ENCODE measurements around the gene RERE. TPM values are rescaled to one million over a fixed set of nuclear protein-coding genes. Genes with fewer than 3 reads are reported as not detected.

The RERE gene
- total RNA-seq, 1 experiment from 2014 or later: 40.6 TPM

DNA sequence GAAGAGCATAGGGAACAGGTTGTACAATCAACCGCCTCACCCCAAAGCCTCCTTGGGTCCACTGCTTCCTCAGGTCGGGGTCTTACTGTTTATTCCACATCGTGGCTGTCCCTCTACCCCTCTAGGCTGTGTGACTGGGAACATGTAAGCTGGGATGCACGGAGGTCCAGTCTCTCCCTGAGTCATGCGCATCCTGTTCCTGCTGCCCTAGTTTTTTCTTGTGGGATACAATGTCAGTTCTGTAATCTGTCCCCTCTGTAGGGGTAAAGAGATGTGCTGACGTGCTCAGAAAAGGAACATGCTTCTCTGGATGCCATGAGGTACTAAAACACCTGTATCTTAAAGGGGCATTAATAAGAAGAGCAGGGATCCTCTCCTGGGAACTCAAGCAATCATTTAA, 433.4 kb downstream of the RERE start (continued):
- TF ChIP-seq CEBPB (IDR thresholded peaks at IDR 0.05; ENCODE audit: low read depth) (no peak), CBX3 (IDR thresholded peaks at IDR 0.05; ENCODE audit: low read depth) (no peak), SP1 (IDR thresholded peaks at IDR 0.05; ENCODE audit: low read depth) (no peak), SRF (IDR thresholded peaks at IDR 0.05; ENCODE audit: low read depth) (no peak), JUND (IDR thresholded peaks at IDR 0.05) (no peak), FOSL1 (IDR thresholded peaks at IDR 0.05; ENCODE audit: low read depth) (no peak)

DNA sequence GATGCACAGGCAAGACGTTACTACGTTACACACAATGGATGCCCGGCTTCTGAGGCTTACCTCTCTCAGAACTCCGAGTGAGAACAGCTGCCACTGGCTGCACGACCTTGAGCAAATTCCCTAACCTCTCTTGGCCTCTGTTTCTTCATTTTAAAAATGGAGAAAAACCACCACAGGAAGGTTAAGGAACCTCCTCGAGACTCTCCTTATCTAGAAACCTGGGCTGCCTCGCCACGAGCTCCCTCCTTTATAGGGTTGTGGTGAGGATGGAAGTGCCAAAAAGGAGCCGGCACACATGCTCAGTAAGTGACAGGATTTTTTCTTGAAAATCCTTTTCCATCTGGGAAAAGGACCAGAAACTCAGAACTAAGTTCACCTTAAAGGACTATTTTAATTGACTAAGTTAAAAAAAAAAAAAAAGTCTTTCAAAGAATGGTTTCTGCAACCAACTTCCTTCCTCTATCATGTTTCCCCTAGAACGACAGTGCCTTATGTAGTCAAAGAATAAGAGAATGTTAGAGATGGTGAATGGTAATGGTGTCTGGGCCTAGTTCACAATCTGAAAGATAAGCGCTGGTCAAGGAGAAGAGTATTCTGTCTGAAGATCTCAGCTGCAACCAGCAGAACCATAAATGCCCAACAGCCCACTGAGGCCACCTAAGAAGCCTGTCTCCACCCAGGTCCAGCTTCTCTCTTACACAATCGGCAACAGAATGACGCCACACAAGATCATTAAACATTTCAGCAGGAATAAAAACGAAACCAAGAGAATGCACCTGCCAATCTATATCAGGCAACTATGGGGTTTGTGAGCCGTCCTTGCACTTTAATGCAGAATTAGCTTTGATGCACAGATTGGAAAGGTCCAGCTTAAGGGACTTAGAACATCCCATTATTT, 434.6 kb downstream of the RERE start:
- ChIA-PET POLR2A (no interaction called here), RAD21 (ENCODE audit: low non-redundant PET in 1 of 2, low total read pairs in 2 of 2, uncharacterized antibody in 2 of 2, unreplicated experiment in 2 of 2) (no interaction called here), CTCF (no interaction called here)
- H3K9ac ChIP-seq (ENCODE audit: low read length): no peak overlapping the region
- H2AFZ ChIP-seq (ENCODE audit: low read depth, low read length, poor library complexity, severe bottlenecking): no peak overlapping the region
- H3K9me2 ChIP-seq (ENCODE audit: insufficient read depth): no peaks in the 10 kb centered on the region
- no TSS peak for BruUV-seq (replicated peaks)
- H4K20me1 ChIP-seq (ENCODE audit: insufficient read depth): no peaks in the 10 kb centered on the region
- no peaks in the 10 kb centered on the region for H3K4me1 ChIP-seq (ENCODE audit: control insufficient read depth in 1 of 2, insufficient read depth in 2 of 2, low read length in 2 of 2)
- intact Hi-C loops (cut with micrococcal nuclease): no loop called here
- no peaks in the 10 kb centered on the region for H3K36me3 ChIP-seq (ENCODE audit: control insufficient read depth in 1 of 2, insufficient read depth in 2 of 2, low read length in 2 of 2)
- H3K27me3 ChIP-seq (ENCODE audit: insufficient read depth, low read length): no peaks in the 10 kb centered on the region
- no peak overlapping the region for H3K27ac ChIP-seq (ENCODE audit: low read depth, low read length)
- H3K4me3 ChIP-seq (replicated peaks in 1 of 2; ENCODE audit: low read depth in 1 of 2, low read length in 2 of 2): no peak overlapping the region
- DNase-seq (ENCODE audit: low read depth, low spot score) (no peak), ATAC-seq (no peak)
- H3K9me3 ChIP-seq (ENCODE audit: control insufficient read depth in 1 of 2, insufficient read depth in 1 of 2, low read depth in 1 of 2, low read length in 2 of 2): no peaks in the 10 kb centered on the region
- no peaks in the 10 kb centered on the region; the same call in 1 of the 2 replicates for H3K79me2 ChIP-seq (ENCODE audit: insufficient read depth, low read length)
- H3K4me2 ChIP-seq (ENCODE audit: low read length): no peak overlapping the region
- TF ChIP-seq RAD21 (IDR thresholded peaks at IDR 0.05; ENCODE audit: low read depth) (no peak), YY1 (IDR thresholded peaks at IDR 0.05; ENCODE audit: extremely low read depth, insufficient replicate concordance, low read depth, low read length) (no peak), POLR2AphosphoS5 (IDR thresholded peaks at IDR 0.05; ENCODE audit: low read depth, low read length) (no peak), CEBPB (IDR thresholded peaks at IDR 0.05; ENCODE audit: low read depth) (no peak), POLR2A (IDR thresholded peaks at IDR 0.05; ENCODE audit: borderline replicate concordance, extremely low read depth, insufficient read depth, insufficient read length) (no peak), TCF7L2 (IDR thresholded peaks at IDR 0.05; ENCODE audit: borderline replicate concordance, extremely low read depth, insufficient read depth, insufficient read length) (no peak), ZNF274 (IDR thresholded peaks at IDR 0.05; ENCODE audit: low read depth, low read length) (no peak), JUND (IDR thresholded peaks at IDR 0.05) (no peak), SP1 (IDR thresholded peaks at IDR 0.05; ENCODE audit: low read depth) (no peak), ELF1 (IDR thresholded peaks at IDR 0.05; ENCODE audit: borderline replicate concordance, low read depth) (no peak), EZH2 (IDR thresholded peaks at IDR 0.05) (no peak), FOSL1 (IDR thresholded peaks at IDR 0.05; ENCODE audit: low read depth) (no peak), ZFX (IDR thresholded peaks at IDR 0.05) (no peak)
- TF ChIP-seq, protein P1, sequence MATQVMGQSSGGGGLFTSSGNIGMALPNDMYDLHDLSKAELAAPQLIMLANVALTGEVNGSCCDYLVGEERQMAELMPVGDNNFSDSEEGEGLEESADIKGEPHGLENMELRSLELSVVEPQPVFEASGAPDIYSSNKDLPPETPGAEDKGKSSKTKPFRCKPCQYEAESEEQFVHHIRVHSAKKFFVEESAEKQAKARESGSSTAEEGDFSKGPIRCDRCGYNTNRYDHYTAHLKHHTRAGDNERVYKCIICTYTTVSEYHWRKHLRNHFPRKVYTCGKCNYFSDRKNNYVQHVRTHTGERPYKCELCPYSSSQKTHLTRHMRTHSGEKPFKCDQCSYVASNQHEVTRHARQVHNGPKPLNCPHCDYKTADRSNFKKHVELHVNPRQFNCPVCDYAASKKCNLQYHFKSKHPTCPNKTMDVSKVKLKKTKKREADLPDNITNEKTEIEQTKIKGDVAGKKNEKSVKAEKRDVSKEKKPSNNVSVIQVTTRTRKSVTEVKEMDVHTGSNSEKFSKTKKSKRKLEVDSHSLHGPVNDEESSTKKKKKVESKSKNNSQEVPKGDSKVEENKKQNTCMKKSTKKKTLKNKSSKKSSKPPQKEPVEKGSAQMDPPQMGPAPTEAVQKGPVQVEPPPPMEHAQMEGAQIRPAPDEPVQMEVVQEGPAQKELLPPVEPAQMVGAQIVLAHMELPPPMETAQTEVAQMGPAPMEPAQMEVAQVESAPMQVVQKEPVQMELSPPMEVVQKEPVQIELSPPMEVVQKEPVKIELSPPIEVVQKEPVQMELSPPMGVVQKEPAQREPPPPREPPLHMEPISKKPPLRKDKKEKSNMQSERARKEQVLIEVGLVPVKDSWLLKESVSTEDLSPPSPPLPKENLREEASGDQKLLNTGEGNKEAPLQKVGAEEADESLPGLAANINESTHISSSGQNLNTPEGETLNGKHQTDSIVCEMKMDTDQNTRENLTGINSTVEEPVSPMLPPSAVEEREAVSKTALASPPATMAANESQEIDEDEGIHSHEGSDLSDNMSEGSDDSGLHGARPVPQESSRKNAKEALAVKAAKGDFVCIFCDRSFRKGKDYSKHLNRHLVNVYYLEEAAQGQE (IDR thresholded peaks at IDR 0.05; ENCODE audit: low read depth): no peak
- TF ChIP-seq, protein P2, sequence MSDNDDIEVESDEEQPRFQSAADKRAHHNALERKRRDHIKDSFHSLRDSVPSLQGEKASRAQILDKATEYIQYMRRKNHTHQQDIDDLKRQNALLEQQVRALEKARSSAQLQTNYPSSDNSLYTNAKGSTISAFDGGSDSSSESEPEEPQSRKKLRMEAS (IDR thresholded peaks at IDR 0.05): no peak
- TF ChIP-seq, protein P3, sequence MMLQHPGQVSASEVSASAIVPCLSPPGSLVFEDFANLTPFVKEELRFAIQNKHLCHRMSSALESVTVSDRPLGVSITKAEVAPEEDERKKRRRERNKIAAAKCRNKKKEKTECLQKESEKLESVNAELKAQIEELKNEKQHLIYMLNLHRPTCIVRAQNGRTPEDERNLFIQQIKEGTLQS (IDR thresholded peaks at IDR 0.05): no peak
- TF ChIP-seq, protein P4, sequence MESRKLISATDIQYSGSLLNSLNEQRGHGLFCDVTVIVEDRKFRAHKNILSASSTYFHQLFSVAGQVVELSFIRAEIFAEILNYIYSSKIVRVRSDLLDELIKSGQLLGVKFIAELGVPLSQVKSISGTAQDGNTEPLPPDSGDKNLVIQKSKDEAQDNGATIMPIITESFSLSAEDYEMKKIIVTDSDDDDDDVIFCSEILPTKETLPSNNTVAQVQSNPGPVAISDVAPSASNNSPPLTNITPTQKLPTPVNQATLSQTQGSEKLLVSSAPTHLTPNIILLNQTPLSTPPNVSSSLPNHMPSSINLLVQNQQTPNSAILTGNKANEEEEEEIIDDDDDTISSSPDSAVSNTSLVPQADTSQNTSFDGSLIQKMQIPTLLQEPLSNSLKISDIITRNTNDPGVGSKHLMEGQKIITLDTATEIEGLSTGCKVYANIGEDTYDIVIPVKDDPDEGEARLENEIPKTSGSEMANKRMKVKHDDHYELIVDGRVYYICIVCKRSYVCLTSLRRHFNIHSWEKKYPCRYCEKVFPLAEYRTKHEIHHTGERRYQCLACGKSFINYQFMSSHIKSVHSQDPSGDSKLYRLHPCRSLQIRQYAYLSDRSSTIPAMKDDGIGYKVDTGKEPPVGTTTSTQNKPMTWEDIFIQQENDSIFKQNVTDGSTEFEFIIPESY (IDR thresholded peaks at IDR 0.05; ENCODE audit: extremely low read depth, insufficient replicate concordance, low read length): no peak
